Measurements from ENCODE around the gene MAPK11. TPM values are rescaled to one million over a fixed set of nuclear protein-coding genes. Genes with fewer than 3 reads are reported as not detected.

Gene MAPK11
- total and polyA plus RNA-seq, 2 donors (not counting 1 experiment from before 2014, with no cell fraction given): 8.1 to 9.9 TPM

GRCh38 chr22:50287731-50288130 lies 17.6 kb upstream of the MAPK11 start:
- Mint-ChIP-seq H3K4me1 (peaks cover 17% of the 10 kb centered on the region), H3K27ac (no peak overlapping the region), H3K27me3 (peaks cover 8% of the 10 kb centered on the region), H3K4me3 (no peak overlapping the region), H3K9me3 (ENCODE audit: insufficient read depth) (no peaks in the 10 kb centered on the region)
- no peaks in the 10 kb centered on the region for H3K36me3 ChIP-seq (replicated peaks in 1 of 2; ENCODE audit: control extremely low read depth in 1 of 2, control insufficient read depth in 1 of 2, extremely low read depth in 1 of 2, insufficient read depth in 2 of 2, low read length in 1 of 2)
- H3K79me2 ChIP-seq (ENCODE audit: control insufficient read depth, insufficient read depth, low read length): no peaks in the 10 kb centered on the region
- TF ChIP-seq EZH2 (IDR thresholded peaks at IDR 0.05; ENCODE audit: borderline replicate concordance, insufficient read depth, low read depth, low read length, poor library complexity, severe bottlenecking) (no peak), CTCF (IDR thresholded peaks at IDR 0.05) (no peak)
- DNase-seq (no peak), ATAC-seq (ENCODE audit: low read depth) (no peak)
- no peak overlapping the region for H3K27ac ChIP-seq (ENCODE audit: low read length in 2 of 2)
- intact Hi-C loops (cut with micrococcal nuclease): no loop called here
- no peak overlapping the region for H3K9ac ChIP-seq (ENCODE audit: low read length)
- H3K4me1 ChIP-seq (ENCODE audit: control insufficient read depth in 2 of 2, insufficient read depth in 2 of 2, low read length in 2 of 2): peaks cover 19 to 25% of the 10 kb centered on the region in 2 donors
- ChIA-PET CTCF (interaction anchor here (1.0 kb wide), 2 partner anchors 38 to 40 kb away, joined by 3 to 4 read pairs; no protein-coding TSS in a partner anchor), POLR2A (no interaction called here)
- H2AFZ ChIP-seq (ENCODE audit: insufficient read depth, low read depth, low read length, poor library complexity, severe bottlenecking): no peak overlapping the region
- peaks cover 12% of the 10 kb centered on the region for H4K20me1 ChIP-seq (ENCODE audit: control insufficient read depth, insufficient read depth, low read length, poor library complexity, severe bottlenecking)
- 96% methylated on average over 31 of the region's 31 CpGs for WGBS (ENCODE audit: insufficient coverage)
- H3K4me2 ChIP-seq (replicated peaks; ENCODE audit: low read depth, low read length, poor library complexity, severe bottlenecking): no peak overlapping the region
- no peak overlapping the region for H3K4me3 ChIP-seq (ENCODE audit: control extremely low read depth in 1 of 5, extremely low read depth in 1 of 5, insufficient read depth in 1 of 5, low read depth in 2 of 5, low read length in 4 of 5)
- H3K9me3 ChIP-seq (ENCODE audit: control extremely low read depth in 1 of 3, control insufficient read depth in 2 of 3, insufficient read depth in 1 of 3, low read length in 2 of 3): peaks cover 0 to 8% (median 0%) of the 10 kb centered on the region in 3 donors
- H3K27me3 ChIP-seq (replicated peaks in 1 of 4; ENCODE audit: control extremely low read depth in 1 of 4, control insufficient read depth in 3 of 4, insufficient read depth in 4 of 4, low read length in 3 of 4): peaks cover 0 to 20% (median 9%) of the 10 kb centered on the region in 4 experiments

GRCh38 chr22:50286701-50287318 lies 16.6 kb upstream of the MAPK11 start:
- H3K9me3 Mint-ChIP-seq (ENCODE audit: insufficient read depth): no peaks in the 10 kb centered on the region
- ATAC-seq (ENCODE audit: low read depth) (no peak), DNase-seq (no peak)
- peaks cover 0 to 16% (median 7%) of the 10 kb centered on the region in 4 experiments for H3K27me3 ChIP-seq (replicated peaks in 1 of 4; ENCODE audit: control extremely low read depth in 1 of 4, control insufficient read depth in 3 of 4, insufficient read depth in 4 of 4, low read length in 3 of 4)
- H3K4me3 ChIP-seq (ENCODE audit: control extremely low read depth in 1 of 5, extremely low read depth in 1 of 5, insufficient read depth in 1 of 5, low read depth in 2 of 5, low read length in 4 of 5): no peak overlapping the region
- H3K4me3 Mint-ChIP-seq: no peak overlapping the region
- intact Hi-C loops (cut with micrococcal nuclease): no loop called here
- H3K4me1 ChIP-seq (ENCODE audit: control insufficient read depth in 2 of 2, insufficient read depth in 2 of 2, low read length in 2 of 2): peaks cover 10 to 15% of the 10 kb centered on the region in 2 donors
- no peaks in the 10 kb centered on the region for H3K79me2 ChIP-seq (ENCODE audit: control insufficient read depth, insufficient read depth, low read length)
- no peaks in the 10 kb centered on the region for H3K36me3 ChIP-seq (replicated peaks in 1 of 2; ENCODE audit: control extremely low read depth in 1 of 2, control insufficient read depth in 1 of 2, extremely low read depth in 1 of 2, insufficient read depth in 2 of 2, low read length in 1 of 2)
- H3K9me3 ChIP-seq (ENCODE audit: control extremely low read depth in 1 of 3, control insufficient read depth in 2 of 3, insufficient read depth in 1 of 3, low read length in 2 of 3): peaks cover 0 to 7% (median 0%) of the 10 kb centered on the region in 3 donors
- no peak overlapping the region for H3K27ac Mint-ChIP-seq
- ChIA-PET CTCF (interaction anchor here (1.0 kb wide), 1 partner anchor 39 kb away, joined by 3 read pairs; no protein-coding TSS in a partner anchor), POLR2A (no interaction called here)
- no peak overlapping the region for H3K27ac ChIP-seq (ENCODE audit: low read length in 2 of 2)
- peaks cover 7% of the 10 kb centered on the region for H3K4me1 Mint-ChIP-seq
- no peak overlapping the region for H3K4me2 ChIP-seq (replicated peaks; ENCODE audit: low read depth, low read length, poor library complexity, severe bottlenecking)
- H2AFZ ChIP-seq (ENCODE audit: insufficient read depth, low read depth, low read length, poor library complexity, severe bottlenecking): no peak overlapping the region
- no peak for TF ChIP-seq EZH2 (IDR thresholded peaks at IDR 0.05; ENCODE audit: borderline replicate concordance, insufficient read depth, low read depth, low read length, poor library complexity, severe bottlenecking)
- TF ChIP-seq CTCF (IDR thresholded peaks at IDR 0.05): no peak
- 97% methylated on average over 38 of the region's 40 CpGs for WGBS (ENCODE audit: insufficient coverage)
- peaks cover 4% of the 10 kb centered on the region for H4K20me1 ChIP-seq (ENCODE audit: control insufficient read depth, insufficient read depth, low read length, poor library complexity, severe bottlenecking)
- H3K27me3 Mint-ChIP-seq: peaks cover 2% of the 10 kb centered on the region
- H3K9ac ChIP-seq (ENCODE audit: low read length): no peak overlapping the region

Data from B cell (primary cell).